Smooth muscle cell (in vitro differentiated cells): ENCODE results near the gene PRDM9. TPM values are rescaled to one million over a fixed set of nuclear protein-coding genes. Genes with fewer than 3 reads are reported as not detected.

Experiments used
- DNase-seq: peaks from one replicate; lab custom pipeline; 2025; ENCODE audit not compliant: unreplicated experiment; lab: John Stamatoyannopoulos, UW
- H2AFZ ChIP-seq: fragments of 200-600 bp; sonication (generic); 2 replicates; pipeline ENCODE4 v1.6.0; 2016; ENCODE audit warnings: antibody characterized with exemption, low read depth, mild to moderate bottlenecking
- H3F3A ChIP-seq: fragments of 200-600 bp; sonication (generic); 2 replicates; pipeline ENCODE4 v1.6.0; 2017; ENCODE audit warnings: antibody characterized with exemption, low read depth
- H3K27ac ChIP-seq: fragments of 200-600 bp; sonication (generic); 2 replicates; pipeline ENCODE4 v1.5.1; 2016; ENCODE audit warnings: low read depth, mild to moderate bottlenecking
- H3K27me3 ChIP-seq: fragments of 200-600 bp; sonication (generic); 2 replicates; pipeline ENCODE4 v1.6.1; 2016; ENCODE audit warnings: low read depth, mild to moderate bottlenecking
- H3K36me3 ChIP-seq: fragments of 200-600 bp; sonication (generic); 2 replicates; pipeline ENCODE4 v1.5.1; 2016; ENCODE audit warnings: low read depth
- H3K4me1 ChIP-seq: fragments of 200-600 bp; sonication (generic); 2 replicates; pipeline ENCODE4 v1.5.1; 2016; ENCODE audit warnings: low read depth
- H3K4me2 ChIP-seq: fragments of 200-600 bp; sonication (generic); 2 replicates; pipeline ENCODE4 v1.6.0; 2016; ENCODE audit warnings: mild to moderate bottlenecking
- H3K4me3 ChIP-seq: fragments of 200-600 bp; sonication (generic); 2 replicates; pipeline ENCODE4 v1.5.1; 2016; ENCODE audit warnings: mild to moderate bottlenecking
- H3K79me2 ChIP-seq: fragments of 200-600 bp; sonication (generic); 2 replicates; pipeline ENCODE4 v1.6.0; 2016; ENCODE audit warnings: low read depth, mild to moderate bottlenecking
- H3K9ac ChIP-seq: fragments of 200-600 bp; sonication (generic); 2 replicates; pipeline ENCODE4 v1.6.0; 2016; ENCODE audit warnings: low read depth
- H3K9me3 ChIP-seq: fragments of 200-600 bp; sonication (generic); replicated peaks from 2 replicates; pipeline ENCODE4 v1.5.1; 2016; ENCODE audit warnings: low read depth
- H4K20me1 ChIP-seq: fragments of 200-600 bp; sonication (generic); 2 replicates; pipeline ENCODE4 v1.6.0; 2016; ENCODE audit warnings: low read depth
- WGBS: methylation state at CpG from one replicate; pipeline ENCODE4 v1.1.7; 2016; ENCODE audit warnings: low lambda C conversion rate; 5-methylcytosine and 5-hydroxymethylcytosine counted together
- polyA plus RNA-seq: library from polyadenylated mRNA; unstranded; fragments of >200 nt; fragmentation: Nextera tagmentation; extraction: Ambion mirVana; gene quantifications from 2 replicates; pipeline ENCODE4 v1.2.1, GENCODE V29; 2016
- total RNA-seq: library from RNA; depleted of rRNA; stranded (reverse); fragments of >200 nt; gene quantifications from 2 replicates; pipeline ENCODE4 v1.2.3, GENCODE V29; 2014
- TF ChIP-seq, protein P1 (sequence below): fragments of 200-600 bp; sonication (generic); IDR thresholded peaks from 2 replicates; pipeline ENCODE4 v1.5.1; 2017; ENCODE audit warnings: borderline replicate concordance, mild to moderate bottlenecking, antibody characterized with exemption; ENCODE audit not compliant: insufficient read depth, poor library complexity, severe bottlenecking

PRDM9 gene
- total and polyA plus RNA-seq, 2 experiments from 2014 or later = not detected

DNA sequence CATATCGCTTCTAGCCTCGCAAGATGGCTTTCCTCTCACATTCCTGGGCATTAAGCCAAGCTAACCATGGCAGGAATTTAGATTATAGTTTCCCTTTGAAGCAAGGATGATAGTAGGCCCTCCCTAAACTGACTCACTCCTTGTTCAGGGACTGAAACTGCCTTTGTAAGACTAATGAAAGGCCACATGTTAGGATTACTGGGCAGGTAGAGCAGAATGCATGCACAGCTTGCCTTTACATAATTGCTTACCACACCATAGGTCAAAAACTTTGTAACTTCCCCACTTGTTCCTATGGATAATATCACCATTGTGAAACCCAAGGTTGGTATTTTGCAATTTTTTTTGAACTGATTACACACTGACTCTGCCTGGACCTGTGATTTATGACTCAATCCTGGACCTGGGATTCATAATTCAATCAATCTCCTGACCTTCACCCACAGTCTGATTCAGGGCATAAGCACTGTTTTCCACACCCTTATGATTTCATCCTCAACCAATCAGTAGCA, 41.0 kb upstream of the PRDM9 start:
- H3K79me2 ChIP-seq = no peaks in the 10 kb centered on the region
- 23% methylated on average over 2 of the region's 2 CpGs for WGBS
- H3K9me3 ChIP-seq = no peaks in the 10 kb centered on the region
- TF ChIP-seq, protein P1, sequence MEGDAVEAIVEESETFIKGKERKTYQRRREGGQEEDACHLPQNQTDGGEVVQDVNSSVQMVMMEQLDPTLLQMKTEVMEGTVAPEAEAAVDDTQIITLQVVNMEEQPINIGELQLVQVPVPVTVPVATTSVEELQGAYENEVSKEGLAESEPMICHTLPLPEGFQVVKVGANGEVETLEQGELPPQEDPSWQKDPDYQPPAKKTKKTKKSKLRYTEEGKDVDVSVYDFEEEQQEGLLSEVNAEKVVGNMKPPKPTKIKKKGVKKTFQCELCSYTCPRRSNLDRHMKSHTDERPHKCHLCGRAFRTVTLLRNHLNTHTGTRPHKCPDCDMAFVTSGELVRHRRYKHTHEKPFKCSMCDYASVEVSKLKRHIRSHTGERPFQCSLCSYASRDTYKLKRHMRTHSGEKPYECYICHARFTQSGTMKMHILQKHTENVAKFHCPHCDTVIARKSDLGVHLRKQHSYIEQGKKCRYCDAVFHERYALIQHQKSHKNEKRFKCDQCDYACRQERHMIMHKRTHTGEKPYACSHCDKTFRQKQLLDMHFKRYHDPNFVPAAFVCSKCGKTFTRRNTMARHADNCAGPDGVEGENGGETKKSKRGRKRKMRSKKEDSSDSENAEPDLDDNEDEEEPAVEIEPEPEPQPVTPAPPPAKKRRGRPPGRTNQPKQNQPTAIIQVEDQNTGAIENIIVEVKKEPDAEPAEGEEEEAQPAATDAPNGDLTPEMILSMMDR = no peak
- no peak overlapping the region for H3K9ac ChIP-seq
- H3K27me3 ChIP-seq = no peaks in the 10 kb centered on the region
- no peaks in the 10 kb centered on the region for H3K4me1 ChIP-seq
- H3K36me3 ChIP-seq = no peaks in the 10 kb centered on the region
- H3K4me3 ChIP-seq = no peak overlapping the region
- no peak overlapping the region for H2AFZ ChIP-seq
- no peak overlapping the region for H3K4me2 ChIP-seq
- H3K27ac ChIP-seq = peak overlapping the region; percentile 70
- H4K20me1 ChIP-seq = no peaks in the 10 kb centered on the region
- no peaks in the 10 kb centered on the region for H3F3A ChIP-seq
- DNase-seq = no peak

DNA sequence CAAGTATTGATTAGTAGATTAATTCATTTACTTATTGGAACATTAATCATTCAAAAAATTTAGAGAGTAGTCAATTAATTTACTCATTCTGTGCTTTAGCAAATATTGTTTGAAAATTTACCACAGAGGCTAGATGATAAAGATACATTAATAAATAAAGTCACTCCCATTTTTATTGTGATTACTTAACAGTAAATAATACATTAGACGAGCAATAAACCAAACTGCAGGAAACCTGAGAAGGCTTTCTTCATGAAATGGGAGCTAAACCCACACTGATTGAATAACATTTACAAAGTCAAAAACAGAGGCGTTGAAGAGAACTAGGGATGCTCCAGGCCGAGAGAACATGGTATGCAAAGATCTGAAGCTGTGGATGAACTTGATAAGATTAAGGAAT, 38.8 kb upstream of the PRDM9 start:
- H3K27ac ChIP-seq = no peak overlapping the region
- H3K4me2 ChIP-seq = no peak overlapping the region
- no peaks in the 10 kb centered on the region for H3F3A ChIP-seq
- TF ChIP-seq, protein P1 = no peak
- no peak overlapping the region for H3K4me3 ChIP-seq
- no peaks in the 10 kb centered on the region for H4K20me1 ChIP-seq
- H3K27me3 ChIP-seq = no peaks in the 10 kb centered on the region
- no peaks in the 10 kb centered on the region for H3K36me3 ChIP-seq
- H3K79me2 ChIP-seq = no peaks in the 10 kb centered on the region
- no peak overlapping the region for H2AFZ ChIP-seq
- no peak overlapping the region for H3K9ac ChIP-seq
- no peaks in the 10 kb centered on the region for H3K4me1 ChIP-seq
- 97% methylated on average over 3 of the region's 3 CpGs for WGBS
- no peaks in the 10 kb centered on the region for H3K9me3 ChIP-seq
- DNase-seq = no peak

DNA sequence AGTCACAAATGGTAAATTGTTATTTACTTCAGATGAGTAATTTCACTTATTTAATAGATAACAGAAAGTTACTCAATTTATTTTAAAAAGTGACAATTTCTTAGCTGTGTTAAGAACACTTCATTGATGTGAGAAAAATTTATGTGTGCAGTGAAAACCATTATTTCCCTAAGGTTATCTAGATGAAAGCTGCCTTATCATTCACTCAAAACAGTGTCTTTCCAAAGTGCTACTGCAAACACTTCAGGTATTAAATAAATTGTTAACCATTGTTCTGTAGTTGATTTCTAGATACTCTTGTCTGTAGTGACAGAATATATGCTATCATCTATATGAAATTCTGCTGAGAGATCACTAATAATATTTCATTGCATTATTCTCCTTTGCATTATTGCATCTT, 33.5 kb upstream of the PRDM9 start:
- TF ChIP-seq, protein P1 = no peak
- Histone ChIP-seq H3K4me3 (no peak overlapping the region), H3K4me2 (no peak overlapping the region), H3K9me3 (no peaks in the 10 kb centered on the region), H3K36me3 (no peaks in the 10 kb centered on the region), H4K20me1 (no peaks in the 10 kb centered on the region), H3K4me1 (no peaks in the 10 kb centered on the region), H3F3A (no peaks in the 10 kb centered on the region), H3K27me3 (no peaks in the 10 kb centered on the region), H3K27ac (no peak overlapping the region), H2AFZ (no peak overlapping the region), H3K79me2 (no peaks in the 10 kb centered on the region), H3K9ac (no peak overlapping the region)
- no peak for DNase-seq

DNA sequence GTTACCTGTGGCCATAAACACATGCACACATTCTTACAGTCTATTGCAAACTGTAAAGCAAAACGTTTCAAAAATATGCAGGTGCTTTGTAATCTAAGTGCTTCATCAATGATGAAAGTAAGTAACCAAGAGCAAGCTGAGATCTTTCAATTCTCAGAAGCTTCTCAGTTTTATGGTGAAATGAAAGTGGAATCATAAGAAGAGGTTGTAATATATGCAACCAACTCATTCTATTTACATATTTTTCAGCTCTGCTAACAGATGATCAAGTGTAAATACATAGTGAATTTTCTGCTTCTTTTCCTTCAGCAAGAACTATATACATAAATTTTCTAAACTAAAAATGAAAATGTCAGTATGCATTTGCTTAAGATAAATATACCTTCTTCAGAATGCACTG, 33.1 kb upstream of the PRDM9 start:
- no peaks in the 10 kb centered on the region for H3K9me3 ChIP-seq
- no peak overlapping the region for H3K9ac ChIP-seq
- no peaks in the 10 kb centered on the region for H3K36me3 ChIP-seq
- H3K4me3 ChIP-seq = no peak overlapping the region
- WGBS = 50% methylated on average over 1 of the region's 1 CpG
- no peak overlapping the region for H3K4me2 ChIP-seq
- H3K4me1 ChIP-seq = no peaks in the 10 kb centered on the region
- H3K79me2 ChIP-seq = no peaks in the 10 kb centered on the region
- no peak for DNase-seq
- TF ChIP-seq, protein P1 = no peak
- H3F3A ChIP-seq = no peaks in the 10 kb centered on the region
- H3K27me3 ChIP-seq = no peaks in the 10 kb centered on the region
- H3K27ac ChIP-seq = no peak overlapping the region
- H2AFZ ChIP-seq = no peak overlapping the region
- no peaks in the 10 kb centered on the region for H4K20me1 ChIP-seq
